ENCODE data around the gene OSBPL7. TPM values are rescaled to one million over a fixed set of nuclear protein-coding genes. Genes with fewer than 3 reads are reported as not detected.
A peak's percentile ranks its signal among the peaks of the same experiment; 100 is the strongest.

The OSBPL7 gene
- total RNA-seq, 1 donor from 2014 or later: 21.4 TPM

DNA sequence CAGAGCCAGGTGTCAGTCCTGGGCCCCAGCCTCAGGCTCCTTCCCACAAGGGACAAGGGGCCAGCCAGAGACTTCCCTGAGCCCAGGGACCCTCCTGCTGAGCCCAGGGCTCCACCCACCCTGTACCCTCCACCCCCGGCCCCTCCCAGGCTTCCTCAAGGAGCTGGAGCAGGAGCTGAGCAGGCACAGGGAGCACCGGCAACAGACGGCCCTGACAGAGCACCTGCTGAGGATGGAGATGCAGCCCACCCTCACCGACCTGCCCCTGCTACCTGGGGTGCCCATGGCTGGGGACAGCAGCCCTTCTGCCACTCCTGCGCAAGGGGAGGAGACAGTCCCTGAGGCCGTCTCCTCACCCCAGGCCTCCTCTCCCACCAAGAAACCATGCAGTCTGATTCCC lies 15.0 kb upstream of the OSBPL7 start:
- H3K36me3 ChIP-seq (ENCODE audit: insufficient read depth, low read length): no peaks in the 10 kb centered on the region
- no peaks in the 10 kb centered on the region for H3K9me3 Mint-ChIP-seq (ENCODE audit: unreplicated experiment)
- no peak overlapping the region for H3K4me3 ChIP-seq (ENCODE audit: insufficient read depth, low read depth, low read length)
- H3K27ac ChIP-seq (ENCODE audit: low read depth, low read length): no peak overlapping the region
- no peaks in the 10 kb centered on the region for H3K9me3 ChIP-seq (ENCODE audit: insufficient read depth, low read depth, low read length)
- H3K4me1 Mint-ChIP-seq (ENCODE audit: low read depth, unreplicated experiment): peaks cover 12% of the 10 kb centered on the region
- H3K27me3 ChIP-seq (ENCODE audit: insufficient read depth, low read length): no peaks in the 10 kb centered on the region
- peaks cover 23% of the 10 kb centered on the region for H3K36me3 Mint-ChIP-seq (ENCODE audit: low read depth, unreplicated experiment)
- H4K20me1 ChIP-seq (ENCODE audit: insufficient read depth, low read length): no peaks in the 10 kb centered on the region
- H3K27ac Mint-ChIP-seq (ENCODE audit: unreplicated experiment): no peak overlapping the region
- H3K79me2 ChIP-seq (ENCODE audit: insufficient read depth, low read length): no peaks in the 10 kb centered on the region
- H3K4me1 ChIP-seq (ENCODE audit: insufficient read depth, low read length): peaks cover 26% of the 10 kb centered on the region
- DNase-seq (ENCODE audit: low read depth) (no peak), FAIRE-seq (no peak)
- no peak overlapping the region for H3K9ac ChIP-seq (ENCODE audit: low read length)
- H3K27me3 Mint-ChIP-seq (ENCODE audit: low read depth, unreplicated experiment): no peaks in the 10 kb centered on the region
- no peak overlapping the region for H3K4me2 ChIP-seq (ENCODE audit: low read length)
- no peak overlapping the region for H3K4me3 Mint-ChIP-seq (ENCODE audit: unreplicated experiment)
- H2AFZ ChIP-seq (ENCODE audit: low read depth, low read length): no peak overlapping the region
- no peak for TF ChIP-seq EZH2 (IDR thresholded peaks at IDR 0.05; ENCODE audit: insufficient read depth, low read length)
- TF ChIP-seq, protein P1, sequence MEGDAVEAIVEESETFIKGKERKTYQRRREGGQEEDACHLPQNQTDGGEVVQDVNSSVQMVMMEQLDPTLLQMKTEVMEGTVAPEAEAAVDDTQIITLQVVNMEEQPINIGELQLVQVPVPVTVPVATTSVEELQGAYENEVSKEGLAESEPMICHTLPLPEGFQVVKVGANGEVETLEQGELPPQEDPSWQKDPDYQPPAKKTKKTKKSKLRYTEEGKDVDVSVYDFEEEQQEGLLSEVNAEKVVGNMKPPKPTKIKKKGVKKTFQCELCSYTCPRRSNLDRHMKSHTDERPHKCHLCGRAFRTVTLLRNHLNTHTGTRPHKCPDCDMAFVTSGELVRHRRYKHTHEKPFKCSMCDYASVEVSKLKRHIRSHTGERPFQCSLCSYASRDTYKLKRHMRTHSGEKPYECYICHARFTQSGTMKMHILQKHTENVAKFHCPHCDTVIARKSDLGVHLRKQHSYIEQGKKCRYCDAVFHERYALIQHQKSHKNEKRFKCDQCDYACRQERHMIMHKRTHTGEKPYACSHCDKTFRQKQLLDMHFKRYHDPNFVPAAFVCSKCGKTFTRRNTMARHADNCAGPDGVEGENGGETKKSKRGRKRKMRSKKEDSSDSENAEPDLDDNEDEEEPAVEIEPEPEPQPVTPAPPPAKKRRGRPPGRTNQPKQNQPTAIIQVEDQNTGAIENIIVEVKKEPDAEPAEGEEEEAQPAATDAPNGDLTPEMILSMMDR (IDR thresholded peaks at IDR 0.05; ENCODE audit: insufficient read depth, low read depth, low read length): no peak

DNA sequence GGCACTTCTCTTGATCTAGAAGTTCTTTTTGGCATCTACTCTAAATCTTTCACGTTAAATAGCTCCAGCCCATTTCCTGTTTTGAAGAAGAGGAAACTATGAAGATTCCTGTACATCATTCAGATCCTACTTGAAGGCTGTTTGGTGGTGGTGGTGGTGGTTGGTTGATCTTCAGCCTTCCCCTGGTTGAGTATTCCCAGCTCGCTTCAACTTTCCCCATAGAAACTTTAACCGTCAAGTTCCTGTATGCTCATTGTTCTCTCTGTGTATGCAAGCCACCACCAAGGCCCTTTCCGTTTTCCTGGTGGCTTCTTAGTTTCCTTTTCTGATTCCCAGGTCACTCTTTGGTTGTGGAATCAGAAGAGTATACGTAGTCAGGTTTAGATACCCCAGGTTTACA lies 13.2 kb upstream of the OSBPL7 start:
- H3K9me3 ChIP-seq (ENCODE audit: insufficient read depth, low read depth, low read length): no peaks in the 10 kb centered on the region

DNA sequence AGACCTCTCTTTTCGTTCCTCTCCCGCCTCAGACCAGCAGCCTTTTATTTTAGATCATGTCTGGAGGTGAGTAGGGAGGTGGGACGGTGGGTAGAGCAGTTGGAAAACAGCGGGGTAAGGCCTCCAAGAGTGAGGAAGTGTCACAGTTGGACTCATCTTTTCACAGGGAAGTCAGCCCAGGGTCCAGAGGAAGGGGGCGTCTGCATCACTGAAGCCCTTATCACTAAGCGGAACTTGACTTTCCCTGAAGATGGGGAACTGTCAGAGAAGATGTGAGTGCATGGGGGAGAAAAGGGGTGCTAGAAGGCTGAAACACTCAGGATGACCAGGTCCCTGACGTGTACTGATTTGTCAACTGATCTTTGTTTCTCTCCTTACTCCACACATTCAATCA lies 10.3 kb upstream of the OSBPL7 start:
- no peaks in the 10 kb centered on the region for H3K27me3 Mint-ChIP-seq (ENCODE audit: low read depth, unreplicated experiment)
- peaks cover 24% of the 10 kb centered on the region for H3K36me3 Mint-ChIP-seq (ENCODE audit: low read depth, unreplicated experiment)
- peaks cover 12% of the 10 kb centered on the region for H3K4me1 ChIP-seq (ENCODE audit: insufficient read depth, low read length)
- H3K4me1 Mint-ChIP-seq (ENCODE audit: low read depth, unreplicated experiment): peaks cover 9% of the 10 kb centered on the region
- peak overlapping the region; percentile 87 for H3K9ac ChIP-seq (ENCODE audit: low read length)
- peaks cover 26% of the 10 kb centered on the region for H3K79me2 ChIP-seq (ENCODE audit: insufficient read depth, low read length)
- FAIRE-seq (no peak), DNase-seq (ENCODE audit: low read depth) (no peak)
- H3K27ac Mint-ChIP-seq (ENCODE audit: unreplicated experiment): no peak overlapping the region
- peak overlapping the region; percentile 98 for H3K4me3 Mint-ChIP-seq (ENCODE audit: unreplicated experiment)
- H3K27me3 ChIP-seq (ENCODE audit: insufficient read depth, low read length): no peaks in the 10 kb centered on the region
- H2AFZ ChIP-seq (ENCODE audit: low read depth, low read length): peak overlapping the region; percentile 66
- H3K9me3 Mint-ChIP-seq (ENCODE audit: unreplicated experiment): no peaks in the 10 kb centered on the region
- no peaks in the 10 kb centered on the region for H4K20me1 ChIP-seq (ENCODE audit: insufficient read depth, low read length)
- H3K9me3 ChIP-seq (ENCODE audit: insufficient read depth, low read depth, low read length): no peaks in the 10 kb centered on the region
- no peak for TF ChIP-seq EZH2 (IDR thresholded peaks at IDR 0.05; ENCODE audit: insufficient read depth, low read length)
- TF ChIP-seq, protein P1 (IDR thresholded peaks at IDR 0.05; ENCODE audit: insufficient read depth, low read depth, low read length): no peak
- H3K4me3 ChIP-seq (ENCODE audit: insufficient read depth, low read depth, low read length): peak overlapping the region; percentile 92
- peaks cover 8% of the 10 kb centered on the region for H3K36me3 ChIP-seq (ENCODE audit: insufficient read depth, low read length)
- peak overlapping the region; percentile 88 for H3K4me2 ChIP-seq (ENCODE audit: low read length)
- no peak overlapping the region for H3K27ac ChIP-seq (ENCODE audit: low read depth, low read length)

More for the DNA sequence above, 13.2 kb upstream of the OSBPL7 start:
- H3K4me3 Mint-ChIP-seq (ENCODE audit: unreplicated experiment): no peak overlapping the region
- Histone ChIP-seq H2AFZ (ENCODE audit: low read depth, low read length) (no peak overlapping the region), H3K27me3 (ENCODE audit: insufficient read depth, low read length) (no peaks in the 10 kb centered on the region), H3K27ac (ENCODE audit: low read depth, low read length) (no peak overlapping the region), H3K4me3 (ENCODE audit: insufficient read depth, low read depth, low read length) (no peak overlapping the region), H4K20me1 (ENCODE audit: insufficient read depth, low read length) (no peaks in the 10 kb centered on the region), H3K36me3 (ENCODE audit: insufficient read depth, low read length) (no peaks in the 10 kb centered on the region), H3K9ac (ENCODE audit: low read length) (no peak overlapping the region), H3K4me1 (ENCODE audit: insufficient read depth, low read length) (peaks cover 26% of the 10 kb centered on the region), H3K79me2 (ENCODE audit: insufficient read depth, low read length) (peaks cover 14% of the 10 kb centered on the region), H3K4me2 (ENCODE audit: low read length) (no peak overlapping the region)
- no peaks in the 10 kb centered on the region for H3K27me3 Mint-ChIP-seq (ENCODE audit: low read depth, unreplicated experiment)
- H3K36me3 Mint-ChIP-seq (ENCODE audit: low read depth, unreplicated experiment): peaks cover 23% of the 10 kb centered on the region
- DNase-seq (ENCODE audit: low read depth) (no peak), FAIRE-seq (no peak)
- H3K9me3 Mint-ChIP-seq (ENCODE audit: unreplicated experiment): no peaks in the 10 kb centered on the region
- peaks cover 16% of the 10 kb centered on the region for H3K4me1 Mint-ChIP-seq (ENCODE audit: low read depth, unreplicated experiment)
- H3K27ac Mint-ChIP-seq (ENCODE audit: unreplicated experiment): no peak overlapping the region
- TF ChIP-seq, protein P1 (IDR thresholded peaks at IDR 0.05; ENCODE audit: insufficient read depth, low read depth, low read length): no peak
- TF ChIP-seq EZH2 (IDR thresholded peaks at IDR 0.05; ENCODE audit: insufficient read depth, low read length): no peak

Data from astrocyte (in vitro differentiated cells and primary cell).